ENCODE results near the gene CCL17.

The CCL17 gene

GRCh38 chr16:57403965-57404817, at the start of gene CCL17:
TSS of gene CCL17 (plus strand) at chr16:57404767. CDS start at chr16:57413933, 9,166 bp downstream.
- Histone ChIP-seq H3K9ac (ENCODE audit: low read depth, low read length) (no peak within 1 kb of the TSS), H3K4me1 (ENCODE audit: insufficient read depth, low read length) (no peaks in the 10 kb centered on the region), H3K36me3 (ENCODE audit: insufficient read depth, low read length) (no peaks in the 10 kb centered on the region), H3K9me3 (ENCODE audit: control insufficient read depth, insufficient read depth, low read length) (no peaks in the 10 kb centered on the region)

DNA sequence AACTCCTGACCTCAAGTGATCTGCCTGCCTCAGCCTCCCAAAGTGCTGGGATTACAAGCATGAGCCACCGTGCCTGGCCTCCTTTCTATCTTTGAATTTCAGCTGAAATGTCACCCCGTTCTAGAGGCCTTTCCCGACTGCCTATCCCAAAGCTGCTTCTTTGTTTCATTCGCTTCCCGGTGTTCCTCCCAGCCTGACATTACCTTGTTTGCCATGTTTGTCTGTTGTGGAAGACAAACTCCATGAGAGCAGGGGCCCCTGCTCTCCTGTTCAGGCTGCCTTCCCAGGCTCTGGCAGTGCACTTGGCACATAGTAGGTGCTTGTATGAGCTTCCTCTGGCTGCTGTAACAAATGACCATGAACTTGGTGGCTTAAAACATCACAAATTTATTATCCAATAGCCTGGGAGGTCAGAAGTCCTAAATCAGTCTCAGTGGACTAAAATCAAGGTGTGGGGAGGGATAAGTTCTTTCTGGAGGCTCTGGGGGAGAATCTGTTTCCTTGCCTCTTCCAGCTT, 48.6 kb upstream of the CCL17 start:
- Histone ChIP-seq H3K36me3 (ENCODE audit: insufficient read depth, low read length) (no peaks in the 10 kb centered on the region), H3K4me1 (ENCODE audit: insufficient read depth, low read length) (peaks cover 8% of the 10 kb centered on the region), H3K9ac (ENCODE audit: low read depth, low read length) (no peak overlapping the region), H3K9me3 (ENCODE audit: control insufficient read depth, insufficient read depth, low read length) (no peaks in the 10 kb centered on the region)

DNA sequence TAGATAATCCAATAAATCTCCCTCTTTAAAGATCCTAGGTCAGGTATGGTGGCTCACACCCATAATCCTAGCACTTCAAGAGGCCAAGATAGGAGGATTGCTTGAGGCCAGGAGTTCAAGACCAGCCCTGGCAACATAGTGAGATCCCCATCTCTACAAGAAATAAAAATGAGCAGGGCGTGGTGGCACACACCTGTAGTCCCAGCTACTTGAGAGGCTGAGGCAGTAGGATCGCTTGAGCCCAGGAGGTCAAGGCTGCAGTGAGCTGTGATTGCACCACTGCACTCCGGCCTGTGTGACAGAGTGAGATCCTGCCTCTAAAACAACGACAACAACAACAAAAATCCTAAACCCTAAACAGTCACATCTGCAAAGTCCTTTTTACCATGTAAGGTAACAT, 48.0 kb upstream of the CCL17 start:
- Histone ChIP-seq H3K4me1 (ENCODE audit: insufficient read depth, low read length) (peaks cover 8% of the 10 kb centered on the region), H3K36me3 (ENCODE audit: insufficient read depth, low read length) (no peaks in the 10 kb centered on the region), H3K9me3 (ENCODE audit: control insufficient read depth, insufficient read depth, low read length) (no peaks in the 10 kb centered on the region), H3K9ac (ENCODE audit: low read depth, low read length) (no peak overlapping the region)

GRCh38 chr16:57357330-57358085, 47.1 kb upstream of the CCL17 start:
- H3K9ac ChIP-seq (ENCODE audit: low read depth, low read length): no peak overlapping the region

GRCh38 chr16:57358086-57358420, 46.5 kb upstream of the CCL17 start:
- Histone ChIP-seq H3K4me1 (ENCODE audit: insufficient read depth, low read length) (peaks cover 8% of the 10 kb centered on the region), H3K9ac (ENCODE audit: low read depth, low read length) (no peak overlapping the region), H3K36me3 (ENCODE audit: insufficient read depth, low read length) (no peaks in the 10 kb centered on the region), H3K9me3 (ENCODE audit: control insufficient read depth, insufficient read depth, low read length) (no peaks in the 10 kb centered on the region)

More at GRCh38 chr16:57357330-57358085, 47.1 kb upstream of the CCL17 start:
- Histone ChIP-seq H3K9me3 (ENCODE audit: control insufficient read depth, insufficient read depth, low read length) (no peaks in the 10 kb centered on the region), H3K36me3 (ENCODE audit: insufficient read depth, low read length) (no peaks in the 10 kb centered on the region), H3K4me1 (ENCODE audit: insufficient read depth, low read length) (peaks cover 8% of the 10 kb centered on the region)

GRCh38 chr16:57358527-57359095, 46.0 kb upstream of the CCL17 start, which contains the start of gene CCL22:
TSS of gene CCL22 (plus strand) at chr16:57358783. CDS start at chr16:57358817, 34 bp downstream.
- peaks cover 8% of the 10 kb centered on the region for H3K4me1 ChIP-seq (ENCODE audit: insufficient read depth, low read length)
- no peak within 1 kb of the TSS for H3K9ac ChIP-seq (ENCODE audit: low read depth, low read length)
- H3K9me3 ChIP-seq (ENCODE audit: control insufficient read depth, insufficient read depth, low read length): no peaks in the 10 kb centered on the region
- H3K36me3 ChIP-seq (ENCODE audit: insufficient read depth, low read length): no peaks in the 10 kb centered on the region

- no peak overlapping the region for H3K9ac ChIP-seq (ENCODE audit: low read depth, low read length)
- H3K4me1 ChIP-seq (ENCODE audit: insufficient read depth, low read length): peaks cover 8% of the 10 kb centered on the region
- H3K36me3 ChIP-seq (ENCODE audit: insufficient read depth, low read length): no peaks in the 10 kb centered on the region
- H3K9me3 ChIP-seq (ENCODE audit: control insufficient read depth, insufficient read depth, low read length): no peaks in the 10 kb centered on the region
Observed at GRCh38 chr16:57360321-57360935, 44.1 kb upstream of the CCL17 start.

DNA sequence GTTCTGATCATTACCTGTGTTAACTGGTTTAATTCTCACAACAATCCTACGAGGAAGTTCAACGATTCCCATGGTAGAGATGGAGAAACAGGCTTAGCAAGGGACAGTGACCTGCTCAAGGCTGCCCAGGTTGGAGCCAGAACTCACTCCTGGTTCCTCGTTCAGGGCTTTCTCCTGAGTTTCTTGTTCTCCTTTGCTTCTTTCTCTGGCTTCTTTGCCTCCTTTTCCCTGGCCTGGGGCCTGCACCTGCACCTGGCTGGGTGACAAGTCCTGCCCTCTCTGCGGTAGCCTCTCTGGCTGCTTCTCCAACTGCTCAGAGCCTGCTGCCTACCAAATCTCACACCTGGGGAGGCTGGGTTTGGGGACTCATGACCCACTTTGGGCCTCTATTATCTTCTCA, 43.2 kb upstream of the CCL17 start:
- H3K9me3 ChIP-seq (ENCODE audit: control insufficient read depth, insufficient read depth, low read length): no peaks in the 10 kb centered on the region
- H3K36me3 ChIP-seq (ENCODE audit: insufficient read depth, low read length): no peaks in the 10 kb centered on the region
- H3K9ac ChIP-seq (ENCODE audit: low read depth, low read length): no peak overlapping the region
- peaks cover 8% of the 10 kb centered on the region for H3K4me1 ChIP-seq (ENCODE audit: insufficient read depth, low read length)

DNA sequence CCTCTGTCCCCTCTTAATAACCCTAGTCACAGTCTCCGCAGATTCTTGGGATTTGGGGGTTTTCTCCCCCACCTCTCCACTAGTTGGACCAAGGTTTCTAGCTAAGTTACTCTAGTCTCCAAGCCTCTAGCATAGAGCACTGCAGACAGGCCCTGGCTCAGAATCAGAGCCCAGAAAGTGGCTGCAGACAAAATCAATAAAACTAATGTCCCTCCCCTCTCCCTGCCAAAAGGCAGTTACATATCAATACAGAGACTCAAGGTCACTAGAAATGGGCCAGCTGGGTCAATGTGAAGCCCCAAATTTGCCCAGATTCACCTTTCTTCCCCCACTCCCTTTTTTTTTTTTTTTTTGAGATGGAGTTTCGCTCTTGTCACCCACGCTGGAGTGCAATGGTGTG, 40.4 kb upstream of the CCL17 start:
- Histone ChIP-seq H3K9ac (ENCODE audit: low read depth, low read length) (no peak overlapping the region), H3K36me3 (ENCODE audit: insufficient read depth, low read length) (no peaks in the 10 kb centered on the region), H3K4me1 (ENCODE audit: insufficient read depth, low read length) (no peaks in the 10 kb centered on the region), H3K9me3 (ENCODE audit: control insufficient read depth, insufficient read depth, low read length) (no peaks in the 10 kb centered on the region)

- H3K9me3 ChIP-seq (ENCODE audit: control insufficient read depth, insufficient read depth, low read length): no peaks in the 10 kb centered on the region
- H3K4me1 ChIP-seq (ENCODE audit: insufficient read depth, low read length): no peaks in the 10 kb centered on the region
- H3K36me3 ChIP-seq (ENCODE audit: insufficient read depth, low read length): no peaks in the 10 kb centered on the region
- no peak overlapping the region for H3K9ac ChIP-seq (ENCODE audit: low read depth, low read length)
Observed at GRCh38 chr16:57366544-57367040, 38.0 kb upstream of the CCL17 start.

- H3K4me1 ChIP-seq (ENCODE audit: insufficient read depth, low read length): no peaks in the 10 kb centered on the region
- no peak overlapping the region for H3K9ac ChIP-seq (ENCODE audit: low read depth, low read length)
- no peaks in the 10 kb centered on the region for H3K36me3 ChIP-seq (ENCODE audit: insufficient read depth, low read length)
- H3K9me3 ChIP-seq (ENCODE audit: control insufficient read depth, insufficient read depth, low read length): no peaks in the 10 kb centered on the region
Observed at GRCh38 chr16:57367116-57367752, 37.3 kb upstream of the CCL17 start.

DNA sequence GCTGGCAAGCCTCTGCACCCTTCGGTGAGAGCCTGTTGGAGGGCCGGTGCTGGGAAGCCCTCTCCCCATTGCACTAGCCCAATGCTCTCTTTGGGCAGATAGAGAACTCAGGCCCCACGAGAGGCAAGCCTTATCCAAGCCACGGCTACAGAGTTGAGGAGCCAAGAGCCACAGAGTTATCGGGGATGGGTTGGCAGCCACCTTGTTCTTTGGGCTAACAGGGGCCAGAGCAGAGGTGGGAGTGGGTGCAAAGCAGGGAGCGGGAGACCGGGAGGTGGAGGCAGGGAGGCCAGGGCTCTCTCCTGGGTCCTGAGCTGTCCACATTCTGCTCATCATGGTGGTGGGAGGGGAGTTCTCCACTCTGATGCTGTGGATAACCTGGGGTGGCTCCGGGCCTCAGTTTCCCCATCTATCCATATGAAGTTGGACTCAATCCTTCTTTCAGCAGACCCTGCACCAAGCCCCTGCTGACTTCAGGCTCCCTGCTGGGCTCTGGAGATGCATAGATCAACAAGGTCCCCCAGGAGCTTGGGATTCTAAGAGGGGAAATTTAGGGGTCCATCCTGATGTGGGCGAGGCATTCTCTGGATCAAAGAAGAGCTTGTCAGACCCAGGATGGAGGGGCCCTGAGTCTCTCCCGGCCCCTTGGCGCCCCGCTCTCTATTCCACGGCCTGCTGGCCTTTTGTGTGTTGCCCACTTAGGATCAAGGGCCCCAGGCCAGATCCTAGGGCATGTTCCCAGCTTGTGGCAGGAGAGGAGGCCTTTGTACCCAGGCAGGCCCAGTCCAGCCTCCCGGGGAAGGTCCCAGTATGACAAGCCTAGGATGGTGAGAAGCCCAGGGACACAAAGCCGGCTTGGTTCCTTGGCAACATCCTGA, 32.8 kb upstream of the CCL17 start:
- H3K9me3 ChIP-seq (ENCODE audit: control insufficient read depth, insufficient read depth, low read length): no peaks in the 10 kb centered on the region
- peaks cover 21% of the 10 kb centered on the region for H3K4me1 ChIP-seq (ENCODE audit: insufficient read depth, low read length)
- H3K36me3 ChIP-seq (ENCODE audit: insufficient read depth, low read length): no peaks in the 10 kb centered on the region
- peak overlapping the region; percentile 66; the same call in 1 of the 2 replicates for H3K9ac ChIP-seq (ENCODE audit: low read depth, low read length)

All from ES-I3 (cell line).